DOHH2 (cell line): Measurements from ENCODE around the gene RPN1.

Experiments
- H3F3A ChIP-seq: fragments of 200-600 bp; sonication (generic), shearing (Covaris generic); 2 replicates; pipeline ENCODE4 v1.6.0; 2016; ENCODE audit warnings: antibody characterized with exemption, mild to moderate bottlenecking; ENCODE audit not compliant: control insufficient read depth, insufficient read depth
- H3K27ac ChIP-seq: fragments of 200-600 bp; sonication (generic); 2 replicates; pipeline ENCODE4 v1.5.1; 2014; ENCODE audit warnings: low read depth, mild to moderate bottlenecking, low read length, moderate library complexity
- H3K27me3 ChIP-seq: fragments of 200-600 bp; sonication (generic); 2 replicates; pipeline ENCODE4 v1.6.1; 2014; ENCODE audit warnings: mild to moderate bottlenecking, low read length, mixed read lengths; ENCODE audit not compliant: control insufficient read depth
- H3K36me3 ChIP-seq: fragments of 200-600 bp; sonication (generic); 2 replicates; pipeline ENCODE4 v1.6.1; 2014; ENCODE audit warnings: mild to moderate bottlenecking, low read length, moderate library complexity, mixed read lengths; ENCODE audit not compliant: control insufficient read depth
- H3K4me1 ChIP-seq: fragments of 200-600 bp; sonication (generic); 2 replicates; pipeline ENCODE4 v1.6.1; 2014; ENCODE audit warnings: mild to moderate bottlenecking, low read length, mixed read lengths; ENCODE audit not compliant: control insufficient read depth
- H3K4me2 ChIP-seq: fragments of 200-600 bp; sonication (generic); 2 replicates; pipeline ENCODE4 v1.6.0; 2014; ENCODE audit warnings: mild to moderate bottlenecking, low read length, moderate library complexity
- H3K4me3 ChIP-seq: fragments of 200-600 bp; sonication (generic); 2 replicates; pipeline ENCODE4 v1.5.1; 2014; ENCODE audit warnings: mild to moderate bottlenecking, low read length, mixed read lengths
- H3K79me2 ChIP-seq: fragments of 200-600 bp; sonication (generic); 2 replicates; pipeline ENCODE4 v1.6.1; 2014; ENCODE audit warnings: mild to moderate bottlenecking, low read length, mixed read lengths; ENCODE audit not compliant: control insufficient read depth
- H3K9me2 ChIP-seq: fragments of 200-600 bp; sonication (generic); replicated peaks from 2 replicates; pipeline ENCODE4 v1.6.1; 2014; ENCODE audit warnings: mild to moderate bottlenecking, low read length, mixed read lengths; ENCODE audit not compliant: control insufficient read depth
- H3K9me3 ChIP-seq: fragments of 200-600 bp; sonication (generic); 2 replicates; pipeline ENCODE4 v1.6.1; 2014; ENCODE audit warnings: antibody characterized with exemption, low read length, mixed read lengths; ENCODE audit not compliant: control insufficient read depth, insufficient read depth
- H4K20me1 ChIP-seq: fragments of 200-600 bp; sonication (generic); 2 replicates; pipeline ENCODE4 v1.6.0; 2014; ENCODE audit warnings: low read depth, mild to moderate bottlenecking, antibody characterized with exemption, low read length, moderate library complexity; ENCODE audit not compliant: control insufficient read depth, insufficient read depth
- CTCF ChIP-seq: fragments of 200-600 bp; sonication (generic); IDR thresholded peaks from one replicate; pipeline ENCODE4 v1.5.1; 2014; ENCODE audit warnings: antibody characterized with exemption, mild to moderate bottlenecking, low read depth, low read length; ENCODE audit not compliant: poor library complexity, severe bottlenecking
- EZH2phosphoT487 ChIP-seq: fragments of 200-600 bp; sonication (generic); IDR thresholded peaks from 2 replicates; pipeline ENCODE4 v1.6.1; 2017; ENCODE audit warnings: borderline replicate concordance, mild to moderate bottlenecking, antibody characterized with exemption, low read length, moderate library complexity, mixed read lengths

RPN1 gene

GRCh38 chr3:128605091-128606046 is 45.2 kb downstream of the RPN1 start:
- H3K79me2 ChIP-seq, result no peaks in the 10 kb centered on the region
- H4K20me1 ChIP-seq, result peaks cover 3% of the 10 kb centered on the region; the same call in 1 of the 2 replicates
- no peaks in the 10 kb centered on the region for H3K9me3 ChIP-seq
- TF ChIP-seq EZH2phosphoT487, result no peak
- TF ChIP-seq CTCF, result no peak
- no peaks in the 10 kb centered on the region for H3K27me3 ChIP-seq
- H3K9me2 ChIP-seq, result no peaks in the 10 kb centered on the region
- H3K4me1 ChIP-seq, result peaks cover 3% of the 10 kb centered on the region; the same call in 1 of the 2 replicates
- H3K4me2 ChIP-seq, result no peak overlapping the region
- H3K27ac ChIP-seq, result no peak overlapping the region
- H3F3A ChIP-seq, result 0 out of 2 replicates have a peak, but pooled peaks cover 7% of the 10 kb centered on the region
- H3K36me3 ChIP-seq, result no peaks in the 10 kb centered on the region
- H3K4me3 ChIP-seq, result no peak overlapping the region

GRCh38 chr3:128603811-128604775 is 46.5 kb downstream of the RPN1 start:
- Histone ChIP-seq H3K79me2 (no peaks in the 10 kb centered on the region), H3K9me2 (no peaks in the 10 kb centered on the region), H3K4me3 (no peak overlapping the region), H3K4me1 (peaks cover 3% of the 10 kb centered on the region; the same call in 1 of the 2 replicates), H3K27ac (no peak overlapping the region), H3K4me2 (no peak overlapping the region), H4K20me1 (peaks cover under 1% of the 10 kb centered on the region; the same call in 1 of the 2 replicates), H3F3A (no peaks in the 10 kb centered on the region), H3K36me3 (no peaks in the 10 kb centered on the region), H3K9me3 (no peaks in the 10 kb centered on the region), H3K27me3 (no peaks in the 10 kb centered on the region)
- TF ChIP-seq EZH2phosphoT487, result no peak
- TF ChIP-seq CTCF, result no peak

- TF ChIP-seq CTCF, result no peak
- TF ChIP-seq EZH2phosphoT487, result no peak
- H3K4me1 ChIP-seq, result peaks cover 3% of the 10 kb centered on the region; the same call in 1 of the 2 replicates
- H3K9me2 ChIP-seq, result no peaks in the 10 kb centered on the region
- H3K4me2 ChIP-seq, result no peak overlapping the region
- H3F3A ChIP-seq, result no peaks in the 10 kb centered on the region
- no peak overlapping the region for H3K4me3 ChIP-seq
- no peaks in the 10 kb centered on the region for H3K36me3 ChIP-seq
- H4K20me1 ChIP-seq, result no peaks in the 10 kb centered on the region
- no peak overlapping the region for H3K27ac ChIP-seq
- no peaks in the 10 kb centered on the region for H3K9me3 ChIP-seq
- no peaks in the 10 kb centered on the region for H3K27me3 ChIP-seq
- H3K79me2 ChIP-seq, result no peaks in the 10 kb centered on the region
Measured at GRCh38 chr3:128603313-128603712, 47.3 kb downstream of the RPN1 start.
